GM18498 (cell line): ENCODE data around the gene GLS.
A peak's percentile ranks its signal among the peaks of the same experiment; 100 is the strongest.

Experiments used
- ATAC-seq: cut with Tn5 transposase; IDR thresholded peaks from one replicate; pipeline ENCODE4 v1.9.1; 2021; ENCODE audit warnings: mild to moderate bottlenecking, moderate library complexity; ENCODE audit not compliant: unreplicated experiment

Gene GLS

GRCh38 chr2:191009541-191010374, 129.1 kb downstream of the GLS start:
- ATAC-seq: no peak

GRCh38 chr2:191010887-191011885, 130.6 kb downstream of the GLS start:
- no peak for ATAC-seq

- ATAC-seq: no peak
These were observed 131.7 kb downstream of the GLS start for GRCh38 chr2:191012346-191012745.

GRCh38 chr2:191012845-191013681, 132.4 kb downstream of the GLS start:
- no peak for ATAC-seq

GRCh38 chr2:191013682-191013931, 133.0 kb downstream of the GLS start:
- no peak for ATAC-seq

- peak; percentile 87 for ATAC-seq
These were observed 133.5 kb downstream of the GLS start, which contains the start of gene STAT1 for GRCh38 chr2:191013932-191014652. STAT1 (minus strand) TSS chr2:191014171; CDS start chr2:191010003, 4,168 bp downstream.

GRCh38 chr2:191014653-191015020, 134.0 kb downstream of the GLS start:
- ATAC-seq: peak; percentile 5
